Memory B cell (primary cell): ENCODE data around the gene TMEM263.
A peak's percentile ranks its signal among the peaks of the same experiment; 100 is the strongest.
"Not testable (repeated sequence)": the region's sequence is repeated elsewhere in the genome, so short reads cannot be mapped to it uniquely, and the experiment has no call there.

Experiments used
- ATAC-seq: fragments of 150-1000 bp; cut with Tn5 transposase; 2 replicates; pipeline ENCODE4 v1.10.0; 2021; ENCODE audit warnings: low read depth, mild to moderate bottlenecking, moderate library complexity
- DNase-seq, 2 donors: peaks; one replicate each; pipeline ENCODE4 v3.0.0; 2022; ENCODE audit warnings: low spot score in 2 of 2
- H3K27ac Mint-ChIP-seq: one replicate; pipeline ENCODE4 v1.8.0; 2022; ENCODE audit warnings: mild to moderate bottlenecking, moderate library complexity, mixed read lengths
- H3K27me3 Mint-ChIP-seq: one replicate; pipeline ENCODE4 v1.8.0; 2022; ENCODE audit warnings: mixed read lengths
- H3K36me3 Mint-ChIP-seq: one replicate; pipeline ENCODE4 v1.8.0; 2022; ENCODE audit warnings: mild to moderate bottlenecking, mixed read lengths
- H3K4me1 Mint-ChIP-seq: one replicate; pipeline ENCODE4 v1.8.0; 2022; ENCODE audit warnings: mixed read lengths
- H3K4me3 Mint-ChIP-seq: one replicate; pipeline ENCODE4 v1.8.0; 2022; ENCODE audit warnings: mild to moderate bottlenecking, moderate library complexity, mixed read lengths
- H3K9me3 Mint-ChIP-seq: one replicate; pipeline ENCODE4 v1.8.0; 2022; ENCODE audit warnings: mixed read lengths

TMEM263 gene

GRCh38 chr12:106985479-106985878, 29.8 kb downstream of the TMEM263 start:
- ATAC-seq = no peak
- H3K4me3 Mint-ChIP-seq = no peak overlapping the region
- peaks cover 2% of the 10 kb centered on the region for H3K27me3 Mint-ChIP-seq
- peaks cover 10% of the 10 kb centered on the region for H3K36me3 Mint-ChIP-seq
- no peak for DNase-seq
- peaks cover 13% of the 10 kb centered on the region for H3K4me1 Mint-ChIP-seq
- H3K27ac Mint-ChIP-seq = no peak overlapping the region
- peaks cover 2% of the 10 kb centered on the region for H3K9me3 Mint-ChIP-seq

- H3K4me3 Mint-ChIP-seq = peak overlapping the region; percentile 43
- H3K27ac Mint-ChIP-seq = no peak overlapping the region
- peaks cover 2% of the 10 kb centered on the region for H3K9me3 Mint-ChIP-seq
- H3K27me3 Mint-ChIP-seq = peaks cover 2% of the 10 kb centered on the region
- no peak for ATAC-seq
- peaks cover 10% of the 10 kb centered on the region for H3K36me3 Mint-ChIP-seq
- DNase-seq = no peak
- peaks cover 13% of the 10 kb centered on the region for H3K4me1 Mint-ChIP-seq
These were observed 30.4 kb downstream of the TMEM263 start for GRCh38 chr12:106986135-106986534.

- DNase-seq (peak; percentile 35 to 56), ATAC-seq (peak; percentile 96)
- Mint-ChIP-seq H3K4me1 (peaks cover 13% of the 10 kb centered on the region), H3K4me3 (peak within 1 kb of the TSS; percentile 96), H3K27ac (peak within 1 kb of the TSS; percentile 72), H3K9me3 (peaks cover 2% of the 10 kb centered on the region), H3K27me3 (peaks cover 2% of the 10 kb centered on the region), H3K36me3 (peaks cover 10% of the 10 kb centered on the region)
These were observed 31.1 kb downstream of the TMEM263 start, which contains the start of gene MTERF2 for GRCh38 chr12:106986625-106987389. Gene MTERF2 (minus strand): TSS chr12:106987146. CDS start chr12:106978714, 8,432 bp downstream.

GRCh38 chr12:106987846-106988245, 32.1 kb downstream of the TMEM263 start:
- no peak for DNase-seq
- peaks cover 13% of the 10 kb centered on the region for H3K4me1 Mint-ChIP-seq
- peaks cover 2% of the 10 kb centered on the region for H3K27me3 Mint-ChIP-seq
- peak overlapping the region; percentile 96 for H3K4me3 Mint-ChIP-seq
- H3K27ac Mint-ChIP-seq = no peak overlapping the region
- peaks cover 2% of the 10 kb centered on the region for H3K9me3 Mint-ChIP-seq
- H3K36me3 Mint-ChIP-seq = peaks cover 10% of the 10 kb centered on the region
- ATAC-seq = no peak

- H3K36me3 Mint-ChIP-seq = peaks cover 10% of the 10 kb centered on the region
- no peak for ATAC-seq
- no peaks in the 10 kb centered on the region for H3K4me1 Mint-ChIP-seq
- H3K4me3 Mint-ChIP-seq = no peak overlapping the region
- no peak for DNase-seq
- H3K9me3 Mint-ChIP-seq = peaks cover 2% of the 10 kb centered on the region
- peaks cover 8% of the 10 kb centered on the region for H3K27me3 Mint-ChIP-seq
- H3K27ac Mint-ChIP-seq = no peak overlapping the region
These were observed 39.0 kb downstream of the TMEM263 start for GRCh38 chr12:106994579-106995220.

GRCh38 chr12:106996102-106996501, 40.4 kb downstream of the TMEM263 start:
- H3K27me3 Mint-ChIP-seq, ATAC-seq, H3K4me3 Mint-ChIP-seq, H3K9me3 Mint-ChIP-seq, DNase-seq, H3K4me1 Mint-ChIP-seq, H3K27ac Mint-ChIP-seq: not testable (repeated sequence)
- peaks cover 12% of the 10 kb centered on the region for H3K36me3 Mint-ChIP-seq

GRCh38 chr12:106997916-106998315, 42.2 kb downstream of the TMEM263 start:
- H3K4me1 Mint-ChIP-seq = no peaks in the 10 kb centered on the region
- no peak for DNase-seq
- H3K27me3 Mint-ChIP-seq = peaks cover 8% of the 10 kb centered on the region
- no peak for ATAC-seq
- H3K36me3 Mint-ChIP-seq = peaks cover 13% of the 10 kb centered on the region
- peaks cover 4% of the 10 kb centered on the region for H3K9me3 Mint-ChIP-seq
- no peak overlapping the region for H3K27ac Mint-ChIP-seq
- H3K4me3 Mint-ChIP-seq = no peak overlapping the region

- ATAC-seq (no peak), DNase-seq (no peak)
- H3K27ac Mint-ChIP-seq = no peak overlapping the region
- no peak overlapping the region for H3K4me3 Mint-ChIP-seq
- H3K4me1 Mint-ChIP-seq = no peaks in the 10 kb centered on the region
- H3K9me3 Mint-ChIP-seq = peaks cover 4% of the 10 kb centered on the region
- H3K36me3 Mint-ChIP-seq = peaks cover 13% of the 10 kb centered on the region
- peaks cover 8% of the 10 kb centered on the region for H3K27me3 Mint-ChIP-seq
These were observed 43.7 kb downstream of the TMEM263 start for GRCh38 chr12:106999446-106999845.

GRCh38 chr12:107002665-107003064, 47.0 kb downstream of the TMEM263 start:
- H3K36me3 Mint-ChIP-seq, H3K27me3 Mint-ChIP-seq, H3K27ac Mint-ChIP-seq, DNase-seq, H3K4me3 Mint-ChIP-seq, H3K9me3 Mint-ChIP-seq, ATAC-seq, H3K4me1 Mint-ChIP-seq: not testable (repeated sequence)

- H3K4me3 Mint-ChIP-seq = no peak overlapping the region
- no peak overlapping the region for H3K27ac Mint-ChIP-seq
- no peak for ATAC-seq
- peaks cover 5% of the 10 kb centered on the region for H3K9me3 Mint-ChIP-seq
- peaks cover 2% of the 10 kb centered on the region for H3K27me3 Mint-ChIP-seq
- no peaks in the 10 kb centered on the region for H3K4me1 Mint-ChIP-seq
- peaks cover 2% of the 10 kb centered on the region for H3K36me3 Mint-ChIP-seq
- no peak for DNase-seq
These were observed 51.7 kb downstream of the TMEM263 start for GRCh38 chr12:107007411-107007810.

GRCh38 chr12:107011519-107011918, 55.8 kb downstream of the TMEM263 start:
- H3K9me3 Mint-ChIP-seq = peaks cover 2% of the 10 kb centered on the region
- H3K36me3 Mint-ChIP-seq = peaks cover 2% of the 10 kb centered on the region
- H3K4me1 Mint-ChIP-seq = no peaks in the 10 kb centered on the region
- no peak overlapping the region for H3K4me3 Mint-ChIP-seq
- H3K27me3 Mint-ChIP-seq = peaks cover 4% of the 10 kb centered on the region
- ATAC-seq (no peak), DNase-seq (no peak)
- H3K27ac Mint-ChIP-seq = no peak overlapping the region

GRCh38 chr12:107012736-107013425, 57.2 kb downstream of the TMEM263 start:
- Mint-ChIP-seq H3K27me3 (peaks cover 8% of the 10 kb centered on the region), H3K36me3 (peaks cover 2% of the 10 kb centered on the region), H3K4me3 (no peak overlapping the region), H3K9me3 (peaks cover 2% of the 10 kb centered on the region), H3K27ac (no peak overlapping the region), H3K4me1 (no peaks in the 10 kb centered on the region)
- no peak for DNase-seq
- ATAC-seq = no peak

- no peaks in the 10 kb centered on the region for H3K4me1 Mint-ChIP-seq
- H3K36me3 Mint-ChIP-seq = no peaks in the 10 kb centered on the region
- H3K4me3 Mint-ChIP-seq = no peak overlapping the region
- DNase-seq (no peak), ATAC-seq (peak; percentile 26)
- H3K27me3 Mint-ChIP-seq = peaks cover 6% of the 10 kb centered on the region
- no peaks in the 10 kb centered on the region for H3K9me3 Mint-ChIP-seq
- no peak overlapping the region for H3K27ac Mint-ChIP-seq
These were observed 58.3 kb downstream of the TMEM263 start for GRCh38 chr12:107014055-107014454.

- Mint-ChIP-seq H3K4me3 (no peak overlapping the region), H3K27me3 (peaks cover 6% of the 10 kb centered on the region), H3K27ac (no peak overlapping the region), H3K4me1 (no peaks in the 10 kb centered on the region), H3K36me3 (peaks cover 5% of the 10 kb centered on the region), H3K9me3 (peaks cover 3% of the 10 kb centered on the region)
- ATAC-seq = no peak
- no peak for DNase-seq
These were observed 61.3 kb downstream of the TMEM263 start for GRCh38 chr12:107017042-107017441.
